Germinal center (tissue), 1 donor: ENCODE results near the gene ASAP3.
"Not testable (repeated sequence)": the region's sequence is repeated elsewhere in the genome, so short reads cannot be mapped to it uniquely, and the experiment has no call there.

Source experiments
- DNase-seq: peaks from one replicate; pipeline ENCODE4 v3.0.0; 2012; ENCODE audit warnings: mixed read lengths, low spot score

ASAP3 gene

DNA sequence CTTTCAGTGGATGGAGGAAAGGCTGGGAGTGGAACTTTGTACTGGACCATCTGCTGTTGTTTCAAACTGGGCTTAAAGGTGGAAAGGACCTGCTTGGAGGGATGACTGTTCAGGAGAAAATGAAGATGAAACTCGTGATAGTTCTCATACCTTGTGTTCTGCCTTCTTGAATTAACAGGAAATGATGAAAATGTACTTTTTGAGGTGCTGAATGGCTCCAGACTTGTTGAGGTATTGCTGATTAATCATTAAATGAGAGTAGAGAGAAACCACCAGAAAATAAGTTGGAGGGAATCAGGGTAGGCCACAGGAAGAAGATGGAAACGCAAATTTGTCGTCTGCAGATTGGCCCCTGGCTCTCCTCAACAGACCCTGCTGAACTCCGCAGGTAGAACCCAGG, 88.1 kb downstream of the ASAP3 start:
- DNase-seq, result no peak

DNA sequence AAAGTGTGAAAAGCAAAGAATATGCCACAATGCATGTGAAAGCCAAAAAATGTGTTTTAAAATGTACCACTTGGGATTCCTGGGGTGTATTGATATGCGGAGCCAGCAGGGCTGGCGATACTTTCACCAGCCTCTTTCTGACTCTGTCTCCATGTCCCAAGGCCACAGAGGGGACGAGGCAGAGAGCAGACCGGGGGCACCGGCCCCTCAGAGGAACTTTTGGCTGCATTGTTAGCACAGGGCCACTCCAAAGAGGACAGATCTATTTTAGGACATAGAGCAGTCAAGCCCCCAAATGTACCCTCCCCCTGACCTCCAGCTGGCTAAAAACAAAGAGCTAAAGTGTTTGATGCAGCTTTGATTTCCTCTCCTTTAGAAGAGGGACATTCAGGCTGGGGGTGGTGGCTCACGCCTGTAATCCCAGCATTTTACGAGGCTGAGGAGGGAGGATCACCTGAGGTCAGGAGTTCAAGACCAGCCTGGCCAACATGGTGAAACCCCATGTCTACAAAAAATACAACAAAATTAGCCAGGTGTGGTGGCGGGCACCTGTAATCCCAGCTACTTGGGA, 88.7 kb downstream of the ASAP3 start:
- DNase-seq, result no peak

DNA sequence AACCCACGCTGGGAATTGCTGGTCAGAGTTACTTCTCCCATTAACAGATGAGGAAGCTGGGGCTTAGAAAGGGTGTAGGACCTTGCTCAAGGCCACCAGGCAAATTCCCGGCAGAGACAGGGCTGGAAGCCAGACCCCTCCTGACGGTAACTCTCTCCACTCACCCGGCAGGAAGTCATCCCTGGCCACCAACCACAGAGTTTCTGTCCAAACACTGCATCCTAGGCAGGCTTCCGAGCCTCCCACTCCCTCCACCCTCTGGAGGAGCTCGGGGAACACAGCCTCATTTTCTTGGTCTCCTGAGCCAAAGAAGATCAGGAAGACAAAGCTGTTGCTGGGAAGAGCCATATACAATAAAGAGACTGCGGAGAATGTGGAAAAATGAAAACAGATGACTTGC, 89.3 kb downstream of the ASAP3 start:
- no peak for DNase-seq

DNA sequence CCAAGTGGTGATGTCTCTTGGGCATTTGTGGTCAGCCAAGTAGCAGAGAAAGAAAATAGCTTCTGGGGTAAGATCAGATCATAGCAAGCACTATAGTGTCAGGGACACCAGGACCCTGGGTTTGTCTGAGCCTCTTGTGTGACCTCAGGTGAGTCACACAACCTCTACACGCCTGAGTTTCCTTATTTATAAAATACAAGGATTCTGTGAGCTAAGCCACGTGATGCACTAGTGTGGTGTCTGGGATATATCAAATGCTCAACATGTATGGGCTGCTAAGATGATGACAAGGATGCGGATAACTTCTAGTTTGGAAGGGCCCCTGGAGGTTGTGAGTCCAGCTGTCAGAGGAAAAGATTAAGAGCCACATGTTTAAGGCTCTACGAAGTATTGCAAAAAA, 89.8 kb downstream of the ASAP3 start:
- no peak for DNase-seq

DNA sequence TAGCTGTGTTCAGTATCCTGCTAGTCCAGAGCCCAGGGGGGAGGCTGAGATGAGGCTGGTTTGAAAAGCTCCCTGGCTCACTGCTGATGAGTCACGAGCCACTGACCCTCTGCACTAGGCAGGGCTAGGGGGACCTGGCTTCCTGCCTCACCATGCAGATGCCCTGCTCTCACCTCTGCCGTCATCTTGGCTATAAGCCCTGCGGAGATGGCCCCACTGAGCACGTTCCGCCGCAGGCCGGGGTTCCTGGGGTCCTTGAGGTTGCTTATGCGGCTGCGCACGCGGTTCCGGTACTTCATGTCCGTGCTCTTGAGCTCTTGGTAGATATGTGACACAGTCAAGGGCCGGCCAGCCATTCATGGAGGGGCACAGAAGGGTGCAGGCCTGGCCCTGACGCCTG, 90.3 kb downstream of the ASAP3 start:
- DNase-seq, result no peak

DNA sequence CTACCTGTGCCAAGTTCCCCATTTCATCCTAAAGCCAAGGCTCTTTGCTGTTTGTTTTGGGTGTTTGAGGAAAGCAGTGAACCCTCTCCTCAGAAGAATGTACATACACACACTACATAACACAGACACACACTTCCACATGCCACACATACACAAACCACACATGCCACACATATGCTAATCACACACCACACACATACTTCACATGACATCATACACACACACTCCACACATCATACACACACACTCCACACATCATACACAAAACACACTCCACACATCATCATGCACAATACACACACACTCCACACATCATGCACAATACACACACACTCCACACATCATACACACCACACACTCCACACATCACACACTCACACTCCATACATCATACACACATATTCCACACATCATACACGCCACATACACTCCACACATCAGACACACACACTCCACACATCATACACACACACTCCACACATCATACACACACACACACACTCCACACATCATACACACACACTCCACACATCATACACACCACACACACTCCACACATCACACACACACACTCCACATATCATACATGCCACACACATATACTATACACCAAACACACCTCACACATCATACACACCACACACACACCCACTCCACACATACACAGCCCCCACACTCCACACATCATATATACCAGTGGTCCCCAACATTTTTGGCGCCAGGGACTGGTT, 91.7 kb downstream of the ASAP3 start:
- no peak for DNase-seq

DNA sequence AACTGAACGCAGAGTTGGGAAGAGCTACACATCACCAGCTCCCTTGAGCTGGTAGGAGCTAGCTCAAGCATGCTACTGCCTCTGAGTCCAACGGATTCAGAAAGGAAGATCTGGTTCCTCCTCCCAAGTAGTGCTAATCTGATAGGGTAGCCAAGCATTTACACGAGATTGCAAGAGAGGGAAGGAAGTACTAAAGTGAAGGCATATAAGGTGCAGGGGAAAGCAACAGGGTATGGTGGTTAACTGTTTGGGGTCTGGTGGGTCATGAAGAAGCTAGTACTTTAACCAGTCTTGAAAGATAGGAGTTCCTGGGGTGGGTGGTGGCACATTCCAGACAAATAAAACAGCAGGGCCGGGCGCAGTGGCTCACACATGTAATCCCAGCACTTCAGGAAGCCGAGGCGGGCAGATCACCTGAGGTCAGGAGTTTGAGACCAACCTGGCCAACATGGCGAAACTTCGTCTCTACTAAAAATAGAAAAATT, 94.1 kb downstream of the ASAP3 start:
- no peak for DNase-seq

DNA sequence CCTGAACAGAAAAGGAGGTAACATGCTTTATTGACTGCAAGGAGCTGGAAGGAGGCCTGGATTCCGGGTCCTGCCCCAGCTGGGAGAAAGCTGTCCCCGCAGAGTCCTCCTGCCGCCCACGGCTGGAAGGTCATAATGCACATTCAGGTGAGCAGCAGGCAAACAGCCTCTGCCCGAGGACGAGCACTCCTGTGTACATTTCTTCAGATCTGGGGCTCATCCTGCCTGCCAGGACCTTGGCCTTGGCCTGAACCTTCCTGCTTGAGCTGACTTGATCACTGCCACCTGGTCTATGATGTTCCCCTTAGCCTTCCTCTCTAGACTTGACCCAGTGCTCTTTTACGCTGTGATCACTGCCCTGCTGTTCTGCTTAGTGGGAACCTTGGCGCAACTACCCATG, 96.5 kb downstream of the ASAP3 start:
- DNase-seq, result no peak

DNA sequence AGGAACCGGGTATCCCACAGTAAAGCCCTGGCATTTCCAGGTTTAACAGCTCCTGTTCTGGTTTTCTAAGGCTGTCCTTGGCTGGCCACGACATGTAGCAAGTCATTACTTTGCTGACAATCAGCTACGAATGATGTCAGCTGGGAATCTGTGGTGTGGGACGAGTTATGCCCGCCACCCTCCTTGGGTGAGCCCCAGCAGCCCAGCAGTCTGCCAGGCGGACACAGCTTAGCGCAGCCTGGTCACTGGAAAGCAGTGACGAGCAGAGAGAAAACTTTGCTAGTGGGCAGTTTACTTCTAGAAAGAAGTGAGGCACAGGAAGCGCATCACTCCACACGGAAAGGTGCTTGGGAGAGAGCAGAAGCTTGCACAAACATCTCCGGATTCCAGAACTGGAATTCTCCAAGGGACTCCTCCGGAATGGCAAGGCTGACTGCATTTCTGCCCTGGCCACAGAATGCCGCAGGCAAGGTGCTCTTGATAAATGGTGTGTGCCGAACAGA, 98.8 kb downstream of the ASAP3 start:
- no peak for DNase-seq

DNA sequence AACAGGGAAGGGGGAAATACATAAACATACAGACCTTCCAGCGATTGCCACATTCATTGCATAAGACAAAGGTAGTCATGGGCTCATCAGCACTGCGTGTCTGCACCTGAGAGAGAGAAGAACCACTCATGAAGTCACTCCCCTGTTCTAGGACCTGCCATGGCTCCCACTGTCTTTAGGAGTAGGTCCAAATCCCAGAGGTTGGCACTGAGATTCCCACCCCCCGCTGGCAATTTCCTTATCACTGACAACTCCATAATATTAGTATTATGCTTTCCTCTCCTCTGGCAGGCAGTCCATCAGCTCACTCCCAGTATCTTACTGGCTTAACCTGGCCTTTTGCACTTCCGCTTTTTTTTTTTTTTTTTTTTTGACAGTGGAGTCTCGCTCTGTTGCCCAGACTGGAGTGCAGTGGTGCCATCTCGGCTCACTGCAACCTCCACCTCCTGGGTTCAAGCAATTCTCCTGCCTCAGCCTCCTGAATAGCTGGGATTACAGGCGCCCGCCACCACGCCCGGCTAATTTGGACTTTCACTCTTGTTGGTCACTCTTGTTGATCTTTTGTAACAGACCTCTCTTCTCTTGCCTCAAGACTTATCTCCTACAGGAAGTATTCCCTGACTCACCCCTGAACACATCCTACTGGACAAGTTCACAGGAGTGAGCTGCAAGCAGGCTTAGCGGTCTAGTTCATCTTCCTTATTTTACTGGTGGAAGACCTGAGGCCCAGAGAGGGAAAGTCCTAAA, 99.5 kb downstream of the ASAP3 start:
- DNase-seq, result no peak

DNA sequence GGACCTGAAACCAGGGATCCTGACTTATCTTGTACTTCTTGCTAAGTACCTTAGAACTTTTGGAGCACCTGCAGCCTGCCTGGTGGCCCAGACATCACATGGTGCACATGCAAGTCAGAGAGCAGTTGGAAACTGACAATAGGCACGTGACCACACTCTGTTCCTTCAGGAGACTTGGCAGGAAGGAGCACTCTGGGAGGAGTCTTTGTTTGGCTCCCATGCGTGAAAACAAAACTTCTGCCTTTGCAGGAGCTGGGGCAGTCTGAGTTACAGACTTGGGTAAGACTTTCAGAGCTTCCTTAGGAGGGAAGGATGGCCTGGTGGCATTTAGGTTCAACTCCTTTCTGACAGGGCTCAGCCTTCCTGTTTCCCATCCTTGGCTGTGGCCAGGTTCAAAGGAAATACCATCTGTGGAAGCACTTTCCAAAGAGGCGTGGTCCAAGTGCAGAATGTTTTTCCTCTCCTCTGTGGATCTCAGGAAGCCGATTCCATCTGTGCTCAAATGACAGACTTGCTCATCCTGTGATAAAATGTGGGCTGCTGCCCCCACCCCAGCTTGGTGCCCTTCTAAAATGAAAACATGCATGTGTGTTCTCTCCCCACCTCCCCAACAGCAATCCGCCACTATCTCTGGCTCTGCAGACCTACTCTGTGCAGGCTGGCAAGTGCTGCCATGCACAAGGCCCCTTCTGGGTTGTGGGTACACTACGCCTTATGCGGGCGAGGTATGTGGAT, 100.2 kb downstream of the ASAP3 start:
- DNase-seq, result no peak

DNA sequence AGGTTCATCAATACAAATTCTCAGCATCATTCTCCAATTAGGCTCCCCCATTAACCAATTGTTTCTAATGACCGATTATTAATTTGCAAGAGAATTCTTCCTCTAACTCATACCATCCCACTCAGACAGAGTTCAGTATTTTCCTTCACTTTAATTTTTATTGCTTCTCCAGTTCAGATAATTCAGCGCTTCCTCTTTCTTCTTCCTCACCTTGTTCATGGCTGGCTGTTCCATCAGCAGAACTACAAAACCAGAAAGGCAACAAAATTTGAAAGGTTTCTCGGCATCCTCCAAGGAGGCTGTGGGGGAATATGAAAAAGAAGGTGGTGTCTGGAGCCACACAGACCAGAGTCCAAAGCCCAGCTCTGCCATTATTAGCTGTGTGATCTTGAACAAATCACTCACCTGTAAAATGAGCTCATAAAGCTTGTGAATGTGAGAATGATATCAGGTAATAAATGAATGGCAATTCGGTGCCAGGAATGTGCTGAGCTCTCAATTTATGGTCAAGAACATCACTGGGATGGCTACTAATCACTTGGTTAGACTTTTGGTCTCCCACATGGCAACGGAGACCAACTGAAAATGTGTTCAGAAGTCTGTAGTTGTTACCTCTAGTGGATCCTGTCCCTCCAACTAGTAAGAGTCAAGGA, 102.6 kb downstream of the ASAP3 start:
- no peak for DNase-seq

DNA sequence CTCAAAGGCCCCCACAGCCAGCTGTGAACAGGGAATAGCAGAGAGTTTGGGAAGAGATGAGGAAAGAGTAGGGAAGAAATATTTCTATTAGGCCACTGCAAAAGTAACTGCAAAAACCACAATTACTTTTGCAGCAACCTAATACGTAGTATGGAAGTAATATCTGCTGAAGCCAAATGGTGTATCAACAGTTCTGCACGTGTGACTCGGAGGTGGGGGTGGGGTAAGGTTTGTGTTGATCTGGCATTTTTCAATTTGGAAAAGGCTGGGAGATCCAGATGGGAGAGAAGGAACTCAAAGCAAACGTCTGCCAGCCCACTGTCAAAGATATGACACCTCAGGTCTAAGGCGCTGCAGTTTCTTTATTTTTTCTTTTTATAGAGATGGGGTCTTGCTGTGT, 103.3 kb downstream of the ASAP3 start:
- no peak for DNase-seq

DNA sequence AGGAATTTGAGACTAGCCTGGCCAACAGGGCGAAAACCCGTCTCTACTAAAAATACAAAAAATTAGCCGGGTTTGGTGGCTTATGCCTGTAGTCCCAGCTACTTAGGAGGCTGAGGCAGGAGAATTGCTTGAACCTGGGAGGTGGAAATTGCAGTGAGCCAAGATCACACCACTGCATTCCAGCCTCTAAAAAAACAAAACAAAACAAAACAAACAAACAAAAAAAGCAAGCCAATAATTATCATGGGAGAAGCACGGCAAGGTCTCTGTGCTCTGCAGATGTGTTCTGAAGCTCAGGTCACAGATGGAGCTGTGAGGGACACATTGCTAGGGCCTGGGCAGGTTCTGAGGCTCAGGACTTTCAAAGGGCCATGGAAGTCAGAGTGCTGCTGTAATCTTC, 103.7 kb downstream of the ASAP3 start:
- not testable (repeated sequence) for DNase-seq
